Smooth muscle cell (in vitro differentiated cells): ENCODE measurements around the gene S100A8. TPM values are rescaled to one million over a fixed set of nuclear protein-coding genes. Genes with fewer than 3 reads are reported as not detected.

Experiments used
- polyA plus RNA-seq: library from polyadenylated mRNA; unstranded; fragments of >200 nt; fragmentation: Nextera tagmentation; extraction: Ambion mirVana; gene quantifications from 2 replicates; pipeline ENCODE4 v1.2.1, GENCODE V29; 2016
- small RNA-seq: library from RNA; depleted of rRNA; stranded (forward); fragments of <200 nt; gene quantifications from one replicate; pipeline ENCODE3, GENCODE V24; 2014
- total RNA-seq: library from RNA; depleted of rRNA; stranded (reverse); fragments of >200 nt; gene quantifications from 2 replicates; pipeline ENCODE4 v1.2.3, GENCODE V29; 2014

The S100A8 gene
- total and polyA plus RNA-seq, 2 experiments from 2014 or later, result 0.79 TPM; not detected in 1

Small RNA genes lying within 50 kb of the gene (small RNA-seq; reads per million reads assigned to genes)
- gene S100A15A, result not detected

Other genes starting within 250 kb of the S100A8 start
- 22.0 and 39.7 TPM in 2 replicates for gene SPRR2G, start 240.2 kb downstream of the S100A8 start, total RNA-seq
- 35.4 and 103 TPM in 2 replicates for gene SPRR2G, start 240.2 kb downstream of the S100A8 start, polyA plus RNA-seq
- gene LELP1, start 187.6 kb downstream of the S100A8 start, total RNA-seq, result not detected in 2 replicates
- not detected in 2 replicates for gene LELP1, start 187.6 kb downstream of the S100A8 start, polyA plus RNA-seq
- gene PRR9, start 173.5 kb downstream of the S100A8 start, total RNA-seq, result 7.4 and 9.0 TPM in 2 replicates
- 1.0 and 3.0 TPM in 2 replicates for gene PRR9, start 173.5 kb downstream of the S100A8 start, polyA plus RNA-seq
- gene LORICRIN, start 131.4 kb downstream of the S100A8 start, total RNA-seq, result not detected in 2 replicates
- not detected in 2 replicates for gene LORICRIN, start 131.4 kb downstream of the S100A8 start, polyA plus RNA-seq
- gene PGLYRP3, start 78.1 kb downstream of the S100A8 start, total RNA-seq, result not detected in 2 replicates
- gene PGLYRP3, start 78.1 kb downstream of the S100A8 start, polyA plus RNA-seq, result 0.31 TPM in 1 of 2 replicates, not detected in the other
- gene PGLYRP4, start 42.2 kb downstream of the S100A8 start, total RNA-seq, result 0.54 and 1.1 TPM in 2 replicates
- gene PGLYRP4, start 42.2 kb downstream of the S100A8 start, polyA plus RNA-seq, result 0.43 and 0.64 TPM in 2 replicates
- 125 and 197 TPM in 2 replicates for gene S100A9, start 33.2 kb downstream of the S100A8 start, total RNA-seq
- 39.8 and 81.9 TPM in 2 replicates for gene S100A9, start 33.2 kb downstream of the S100A8 start, polyA plus RNA-seq
- not detected in 2 replicates for gene S100A12, start 15.5 kb downstream of the S100A8 start, total RNA-seq
- gene S100A12, start 15.5 kb downstream of the S100A8 start, polyA plus RNA-seq, result not detected in 2 replicates
- gene S100A7A, start 25.4 kb upstream of the S100A8 start, total RNA-seq, result not detected in 2 replicates
- gene S100A7A, start 25.4 kb upstream of the S100A8 start, polyA plus RNA-seq, result not detected in 2 replicates
- gene S100A7, start 69.6 kb upstream of the S100A8 start, total RNA-seq, result not detected in 2 replicates
- not detected in 2 replicates for gene S100A7, start 69.6 kb upstream of the S100A8 start, polyA plus RNA-seq
- 410 and 499 TPM in 2 replicates for gene S100A6, start 144.9 kb upstream of the S100A8 start, total RNA-seq
- 1,358 and 1,471 TPM in 2 replicates for gene S100A6, start 144.9 kb upstream of the S100A8 start, polyA plus RNA-seq
- 1.6 and 5.7 TPM in 2 replicates for gene S100A5, start 149.9 kb upstream of the S100A8 start, total RNA-seq
- gene S100A5, start 149.9 kb upstream of the S100A8 start, polyA plus RNA-seq, result 4.8 and 6.2 TPM in 2 replicates
- 1,139 and 1,222 TPM in 2 replicates for gene S100A4, start 154.7 kb upstream of the S100A8 start, total RNA-seq
- 1,491 and 1,802 TPM in 2 replicates for gene S100A4, start 154.7 kb upstream of the S100A8 start, polyA plus RNA-seq
- gene S100A3, start 158.2 kb upstream of the S100A8 start, total RNA-seq, result 11.2 and 13.9 TPM in 2 replicates
- 18.0 and 19.8 TPM in 2 replicates for gene S100A3, start 158.2 kb upstream of the S100A8 start, polyA plus RNA-seq
- 2.3 and 7.3 TPM in 2 replicates for gene S100A2, start 174.8 kb upstream of the S100A8 start, total RNA-seq
- 16.6 and 20.4 TPM in 2 replicates for gene S100A2, start 174.8 kb upstream of the S100A8 start, polyA plus RNA-seq
- 198 and 238 TPM in 2 replicates for gene S100A16, start 222.1 kb upstream of the S100A8 start, total RNA-seq
- gene S100A16, start 222.1 kb upstream of the S100A8 start, polyA plus RNA-seq, result 302 and 358 TPM in 2 replicates
- 20.1 and 25.1 TPM in 2 replicates for gene S100A14, start 225.3 kb upstream of the S100A8 start, total RNA-seq
- gene S100A14, start 225.3 kb upstream of the S100A8 start, polyA plus RNA-seq, result 11.0 and 32.7 TPM in 2 replicates
- gene S100A13, start 236.4 kb upstream of the S100A8 start, total RNA-seq, result 150 and 158 TPM in 2 replicates
- gene S100A13, start 236.4 kb upstream of the S100A8 start, polyA plus RNA-seq, result 474 and 498 TPM in 2 replicates
- gene S100A1, start 237.4 kb upstream of the S100A8 start, total RNA-seq, result 8.3 TPM in 1 of 2 replicates, not detected in the other
- gene S100A1, start 237.4 kb upstream of the S100A8 start, polyA plus RNA-seq, result 0.46 and 1.0 TPM in 2 replicates
- gene CHTOP, start 243.0 kb upstream of the S100A8 start, total RNA-seq, result 47.8 and 48.1 TPM in 2 replicates
- gene CHTOP, start 243.0 kb upstream of the S100A8 start, polyA plus RNA-seq, result 49.7 and 50.2 TPM in 2 replicates